A673 (cell line): ENCODE results near the gene MCF2L2. TPM values are rescaled to one million over a fixed set of nuclear protein-coding genes. Genes with fewer than 3 reads are reported as not detected.

Experiments
- BruUV-seq: library from RNA; stranded (reverse); fragments of 400-500 nt; replicated peaks from 2 replicates; lab custom pipeline; 2021; lab: Mats Ljungman, UMichigan
- CTCF ChIA-PET: fragments of 300-600 bp; sonication (Branson Sonifier 250); formaldehyde crosslinking; loops from one replicate; lab custom pipeline; 2022; ENCODE audit warnings: antibody characterized with exemption; lab: Charles Lee
- POLR2A ChIA-PET: fragments of 300-600 bp; sonication (Branson Sonifier 250); formaldehyde crosslinking; loops from one replicate; lab custom pipeline; 2022; ENCODE audit warnings: antibody characterized with exemption; ENCODE audit not compliant: low non-redundant PET; lab: Charles Lee
- DNase-seq: peaks from one replicate; pipeline ENCODE4 v3.0.0-alpha.2; 2015; ENCODE audit warnings: low spot score
- H3K27ac ChIP-seq: fragments of 200-600 bp; sonication (generic); 2 replicates; pipeline ENCODE4 v1.5.1; 2016; ENCODE audit warnings: mixed run types, low read depth, mild to moderate bottlenecking, mixed read lengths, antibody characterized with exemption, low read length; ENCODE audit not compliant: poor library complexity, severe bottlenecking
- H3K27me3 ChIP-seq: fragments of 200-600 bp; sonication (generic); replicated peaks from 2 replicates; pipeline ENCODE4 v1.6.1; 2017; ENCODE audit warnings: mixed run types, low read depth, mild to moderate bottlenecking, mixed read lengths, antibody characterized with exemption, low read length; ENCODE audit not compliant: insufficient read depth, poor library complexity
- H3K36me3 ChIP-seq: fragments of 200-600 bp; sonication (generic); 2 replicates; pipeline ENCODE4 v1.6.1; 2016; ENCODE audit warnings: mixed run types, mild to moderate bottlenecking, mixed read lengths, antibody characterized with exemption, low read length; ENCODE audit not compliant: insufficient read depth, poor library complexity, severe bottlenecking
- H3K4me1 ChIP-seq: fragments of 200-600 bp; sonication (generic); 2 replicates; pipeline ENCODE4 v1.6.1; 2017; ENCODE audit warnings: mixed run types, mild to moderate bottlenecking, mixed read lengths, antibody characterized with exemption, low read length; ENCODE audit not compliant: insufficient read depth, poor library complexity, severe bottlenecking
- H3K4me3 ChIP-seq: fragments of 200-600 bp; sonication (generic); 2 replicates; pipeline ENCODE4 v1.5.1; 2016; ENCODE audit warnings: low read depth, mixed run types, mild to moderate bottlenecking, mixed read lengths, low read length; ENCODE audit not compliant: poor library complexity, severe bottlenecking
- H3K9me3 ChIP-seq: fragments of 200-600 bp; sonication (generic); 2 replicates; pipeline ENCODE4 v1.6.1; 2016; ENCODE audit warnings: mixed run types, low read depth, mild to moderate bottlenecking, mixed read lengths, antibody characterized with exemption, low read length; ENCODE audit not compliant: poor library complexity, severe bottlenecking
- CTCF ChIP-seq: fragments of 300-800, 200-600 bp; sonication (generic); conservative IDR thresholded peaks from 2 replicates; pipeline ENCODE4 v1.5.1; 2017; ENCODE audit warnings: low read depth, mild to moderate bottlenecking, antibody characterized with exemption, low read length, moderate library complexity, mixed read lengths
- EZH2 ChIP-seq: fragments of 200-600 bp; sonication (generic); IDR thresholded peaks from 2 replicates; pipeline ENCODE4 v1.6.1; 2017; ENCODE audit warnings: borderline replicate concordance, low read depth, mild to moderate bottlenecking, mixed read lengths, antibody characterized with exemption, low read length; ENCODE audit not compliant: poor library complexity, severe bottlenecking
- intact Hi-C: fragments of 100-400 bp; cut with micrococcal nuclease; formaldehyde crosslinking; loops from one replicate; pipeline ENCODE4 v1.10.0; 2022; ENCODE audit not compliant: unreplicated experiment
- total RNA-seq: library from RNA; stranded (reverse); gene quantifications from 2 replicates; pipeline ENCODE4 v1.2.3, GENCODE V29; 2021

MCF2L2 gene
- total RNA-seq, 1 experiment from 2014 or later, result not detected

- Histone ChIP-seq H3K4me3 (no peak overlapping the region), H3K27ac (no peak overlapping the region), H3K9me3 (no peaks in the 10 kb centered on the region), H3K27me3 (no peaks in the 10 kb centered on the region), H3K36me3 (no peaks in the 10 kb centered on the region), H3K4me1 (no peaks in the 10 kb centered on the region)
- no peak for TF ChIP-seq EZH2
- no peak for TF ChIP-seq CTCF
- DNase-seq, result peak; percentile 42
- intact Hi-C loops, result no loop called here
- no TSS peak for BruUV-seq
- POLR2A ChIA-PET, result no interaction called here
- CTCF ChIA-PET, result no interaction called here
Observed at GRCh38 chr3:183158551-183159006, 269.8 kb downstream of the MCF2L2 start.

- H3K9me3 ChIP-seq, result no peaks in the 10 kb centered on the region
- H3K27me3 ChIP-seq, result no peaks in the 10 kb centered on the region
- no peak overlapping the region for H3K4me3 ChIP-seq
- intact Hi-C loops, result no loop called here
- POLR2A ChIA-PET, result no interaction called here
- no peak for DNase-seq
- no peaks in the 10 kb centered on the region for H3K4me1 ChIP-seq
- no TSS peak for BruUV-seq
- TF ChIP-seq EZH2 (no peak), CTCF (no peak)
- no peaks in the 10 kb centered on the region for H3K36me3 ChIP-seq
- H3K27ac ChIP-seq, result no peak overlapping the region
- CTCF ChIA-PET, result no interaction called here
Observed at GRCh38 chr3:183158113-183158512, 270.3 kb downstream of the MCF2L2 start.

- BruUV-seq, result no TSS peak
- intact Hi-C loops, result no loop called here
- Histone ChIP-seq H3K27me3 (no peaks in the 10 kb centered on the region), H3K27ac (no peak overlapping the region), H3K9me3 (no peaks in the 10 kb centered on the region), H3K4me1 (no peaks in the 10 kb centered on the region), H3K36me3 (no peaks in the 10 kb centered on the region), H3K4me3 (no peak overlapping the region)
- DNase-seq, result no peak
- TF ChIP-seq EZH2, result no peak
- no peak for TF ChIP-seq CTCF
- POLR2A ChIA-PET, result no interaction called here
- CTCF ChIA-PET, result no interaction called here
Observed at GRCh38 chr3:183156266-183156665, 272.2 kb downstream of the MCF2L2 start.
